ENCODE results near the gene ARL2.
"Not testable (repeated sequence)": the region's sequence is repeated elsewhere in the genome, so short reads cannot be mapped to it uniquely, and the experiment has no call there.

Gene ARL2

GRCh38 chr11:65019824-65020223, 5.9 kb downstream of the ARL2 start:
- H3K27ac Mint-ChIP-seq, result no peak overlapping the region
- peaks cover 20% of the 10 kb centered on the region for H3K4me1 Mint-ChIP-seq
- no peak for DNase-seq
- CTCF ChIA-PET, result no interaction called here
- H3K27me3 Mint-ChIP-seq, result no peaks in the 10 kb centered on the region
- H3K9me3 Mint-ChIP-seq, result no peaks in the 10 kb centered on the region
- peaks cover 25% of the 10 kb centered on the region for H3K36me3 Mint-ChIP-seq
- no peak overlapping the region for H3K4me3 Mint-ChIP-seq

- Mint-ChIP-seq H3K36me3 (peaks cover 23% of the 10 kb centered on the region), H3K27me3 (no peaks in the 10 kb centered on the region), H3K9me3 (no peaks in the 10 kb centered on the region), H3K4me1 (peaks cover 9% of the 10 kb centered on the region), H3K27ac (no peak overlapping the region), H3K4me3 (no peak overlapping the region)
- CTCF ChIA-PET, result no interaction called here
- DNase-seq, result no peak
Observed at GRCh38 chr11:65021003-65021402, 7.0 kb downstream of the ARL2 start.

DNA sequence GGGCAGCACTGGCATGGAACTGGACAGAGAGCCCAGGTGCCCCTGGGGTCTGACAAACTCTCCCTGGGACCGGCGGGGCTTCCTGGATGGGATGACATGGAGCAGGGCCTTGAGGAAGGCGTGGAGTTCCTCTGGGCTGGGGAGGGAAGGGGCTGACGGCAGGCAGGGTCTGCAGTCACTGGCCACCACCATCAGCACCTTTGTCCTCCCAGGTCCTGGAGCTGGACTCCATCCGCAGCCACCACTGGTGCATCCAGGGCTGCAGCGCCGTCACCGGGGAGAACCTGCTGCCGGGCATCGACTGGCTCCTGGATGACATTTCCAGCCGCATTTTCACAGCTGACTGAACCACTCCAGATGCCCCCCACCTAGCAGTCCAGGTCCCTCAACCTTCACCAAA, 7.5 kb downstream of the ARL2 start:
- no peaks in the 10 kb centered on the region for H3K9me3 Mint-ChIP-seq
- H3K4me1 Mint-ChIP-seq, result peaks cover 5% of the 10 kb centered on the region
- no peaks in the 10 kb centered on the region for H3K27me3 Mint-ChIP-seq
- CTCF ChIA-PET, result no interaction called here
- no peak for DNase-seq
- no peak overlapping the region for H3K27ac Mint-ChIP-seq
- H3K4me3 Mint-ChIP-seq, result no peak overlapping the region
- peaks cover 19% of the 10 kb centered on the region for H3K36me3 Mint-ChIP-seq

DNA sequence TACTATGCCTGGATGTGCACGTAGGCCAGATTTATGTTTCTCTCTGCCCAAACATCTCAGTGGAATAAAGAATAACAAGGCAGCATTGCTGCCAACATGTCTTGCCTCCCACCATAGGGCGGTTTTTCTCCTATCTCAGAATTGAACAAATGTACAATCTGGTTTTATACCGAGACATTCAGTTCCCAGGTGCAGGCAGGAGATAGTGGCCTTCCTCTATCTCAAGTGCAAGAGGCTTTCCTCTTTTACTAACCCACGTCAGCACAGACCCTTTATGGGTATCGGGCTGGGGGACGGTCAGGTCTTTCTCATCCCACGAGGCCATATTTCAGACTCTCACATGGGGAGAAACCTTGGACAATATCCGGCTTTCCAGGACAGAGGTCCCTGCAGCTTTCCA, 9.5 kb downstream of the ARL2 start:
- H3K27me3 Mint-ChIP-seq, H3K9me3 Mint-ChIP-seq, H3K4me3 Mint-ChIP-seq, H3K27ac Mint-ChIP-seq, CTCF ChIA-PET, H3K36me3 Mint-ChIP-seq, DNase-seq: not testable (repeated sequence)
- H3K4me1 Mint-ChIP-seq, result peaks cover 16% of the 10 kb centered on the region

GRCh38 chr11:65026810-65027209, 12.8 kb downstream of the ARL2 start:
- CTCF ChIA-PET, result interaction anchor here (0.6 to 2.1 kb wide), 2 partner anchors 12 to 71 kb away, joined by 3 to 16 read pairs; partner anchors contain the start of gene ARL2
- Mint-ChIP-seq H3K4me3 (peak overlapping the region; percentile 62), H3K36me3 (peaks cover 6% of the 10 kb centered on the region), H3K27ac (peak overlapping the region; percentile 93), H3K27me3 (no peaks in the 10 kb centered on the region), H3K4me1 (peaks cover 22% of the 10 kb centered on the region), H3K9me3 (no peaks in the 10 kb centered on the region)
- DNase-seq, result no peak

- Mint-ChIP-seq H3K4me3 (peak within 1 kb of the TSS; percentile 62), H3K36me3 (peaks cover 2% of the 10 kb centered on the region), H3K27me3 (no peaks in the 10 kb centered on the region), H3K27ac (peak within 1 kb of the TSS; percentile 93), H3K4me1 (peaks cover 22% of the 10 kb centered on the region), H3K9me3 (no peaks in the 10 kb centered on the region)
- peak; percentile 95 for DNase-seq
- CTCF ChIA-PET, result interaction anchor here (0.8 to 2.1 kb wide), 5 partner anchors 10 to 180 kb away, joined by 3 to 16 read pairs (median 3); partner anchors contain the start of genes ARL2 and SAC3D1
Observed at GRCh38 chr11:65027213-65028067, 13.5 kb downstream of the ARL2 start, which contains the start of gene SNX15. SNX15 (plus strand) TSS chr11:65027439; CDS start chr11:65027538, 99 bp downstream.

DNA sequence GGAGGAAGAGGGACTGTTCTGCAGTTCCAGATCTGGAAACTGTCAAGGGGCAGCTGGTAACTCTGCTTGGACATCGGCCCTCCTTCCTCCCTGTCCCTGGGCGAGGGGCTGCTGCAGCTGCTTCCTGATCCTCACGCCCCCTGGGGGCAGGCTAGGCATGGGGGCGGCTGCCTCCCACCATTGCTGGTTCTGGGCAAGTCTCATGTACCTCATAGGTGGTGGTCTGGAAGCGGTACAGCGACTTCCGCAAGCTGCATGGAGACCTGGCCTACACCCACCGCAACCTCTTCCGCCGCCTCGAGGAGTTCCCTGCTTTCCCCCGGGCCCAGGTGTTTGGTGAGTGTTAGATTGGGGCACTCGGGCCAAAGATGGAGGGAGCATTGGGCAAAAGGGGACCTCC, 18.3 kb downstream of the ARL2 start:
- Mint-ChIP-seq H3K27ac (no peak overlapping the region), H3K4me3 (no peak overlapping the region), H3K9me3 (no peaks in the 10 kb centered on the region), H3K4me1 (peaks cover 17% of the 10 kb centered on the region), H3K27me3 (no peaks in the 10 kb centered on the region), H3K36me3 (peaks cover 5% of the 10 kb centered on the region)
- no peak for DNase-seq
- CTCF ChIA-PET, result interaction anchor here (0.9 kb wide), 1 partner anchor 18 kb away, joined by 3 read pairs; the partner anchor contains the start of gene ARL2

GRCh38 chr11:65034423-65034822, 20.5 kb downstream of the ARL2 start:
- Mint-ChIP-seq H3K27me3 (no peaks in the 10 kb centered on the region), H3K4me1 (peaks cover 3% of the 10 kb centered on the region), H3K27ac (no peak overlapping the region), H3K36me3 (peaks cover 16% of the 10 kb centered on the region), H3K4me3 (no peak overlapping the region), H3K9me3 (no peaks in the 10 kb centered on the region)
- no peak for DNase-seq
- CTCF ChIA-PET, result no interaction called here

- no peaks in the 10 kb centered on the region for H3K27me3 Mint-ChIP-seq
- no peak overlapping the region for H3K4me3 Mint-ChIP-seq
- no peak overlapping the region for H3K27ac Mint-ChIP-seq
- DNase-seq, result no peak
- H3K36me3 Mint-ChIP-seq, result peaks cover 16% of the 10 kb centered on the region
- H3K9me3 Mint-ChIP-seq, result no peaks in the 10 kb centered on the region
- H3K4me1 Mint-ChIP-seq, result peaks cover 13% of the 10 kb centered on the region
- CTCF ChIA-PET, result interaction anchor here (0.9 kb wide), 1 partner anchor 18 kb away, joined by 3 read pairs; no protein-coding TSS in a partner anchor
Observed at GRCh38 chr11:65035579-65035978, 21.6 kb downstream of the ARL2 start.

DNA sequence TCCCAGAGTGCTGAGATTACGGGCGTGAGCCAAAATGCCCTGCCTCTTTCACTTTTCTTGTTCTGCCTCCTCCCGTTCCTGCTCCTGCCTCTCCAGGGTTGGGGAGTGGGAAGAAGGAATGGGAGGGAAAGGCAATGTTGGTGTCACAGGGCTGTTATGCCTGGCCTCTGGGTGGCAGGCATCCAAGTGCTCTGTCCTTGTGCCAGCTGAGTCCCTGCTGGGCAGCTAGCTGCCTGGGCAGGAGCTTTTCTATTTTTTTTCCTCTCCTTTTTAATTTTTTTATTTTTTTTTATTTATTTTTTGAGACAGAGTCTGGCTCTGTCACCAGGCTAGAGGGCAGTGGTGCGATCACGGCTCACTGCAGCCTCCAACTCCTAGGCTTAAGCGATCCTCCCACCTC, 23.0 kb downstream of the ARL2 start:
- no peak overlapping the region for H3K4me3 Mint-ChIP-seq
- CTCF ChIA-PET, result interaction anchor here (1.4 kb wide), 1 partner anchor 9 kb away, joined by 3 read pairs; no protein-coding TSS in a partner anchor

GRCh38 chr11:65040520-65040846, 26.5 kb downstream of the ARL2 start:
- Mint-ChIP-seq H3K9me3 (no peaks in the 10 kb centered on the region), H3K36me3 (peaks cover 26% of the 10 kb centered on the region), H3K27ac (peak overlapping the region; percentile 96), H3K27me3 (no peaks in the 10 kb centered on the region), H3K4me1 (peaks cover 46% of the 10 kb centered on the region), H3K4me3 (peak overlapping the region; percentile 90)
- CTCF ChIA-PET, result interaction anchor here (0.7 to 1.9 kb wide), 9 partner anchors 12 to 128 kb away, joined by 3 to 6 read pairs (median 3); partner anchors contain the start of genes ARL2, TM7SF2 and ZNHIT2
- no peak for DNase-seq

More for the DNA sequence above, 23.0 kb downstream of the ARL2 start:
- Mint-ChIP-seq H3K27me3 (no peaks in the 10 kb centered on the region), H3K4me1 (peaks cover 21% of the 10 kb centered on the region), H3K36me3 (peaks cover 16% of the 10 kb centered on the region), H3K9me3 (no peaks in the 10 kb centered on the region), H3K27ac (no peak overlapping the region)
- DNase-seq, result no peak

- CTCF ChIA-PET, result interaction anchor here (0.7 to 1.9 kb wide), 11 partner anchors 12 to 128 kb away, joined by 3 to 6 read pairs (median 3); partner anchors contain the start of genes ARL2, TM7SF2 and ZNHIT2
- peaks cover 48% of the 10 kb centered on the region for H3K4me1 Mint-ChIP-seq
Observed at GRCh38 chr11:65040847-65041622, 27.1 kb downstream of the ARL2 start, which contains the start of gene SAC3D1. SAC3D1 (plus strand) TSS chr11:65041210; CDS start chr11:65041293, 83 bp downstream.

GRCh38 chr11:65042891-65043290, 28.9 kb downstream of the ARL2 start:
- Mint-ChIP-seq H3K4me1 (peaks cover 66% of the 10 kb centered on the region), H3K9me3 (no peaks in the 10 kb centered on the region), H3K27ac (peak overlapping the region; percentile 37), H3K4me3 (peak overlapping the region; percentile 91), H3K27me3 (no peaks in the 10 kb centered on the region), H3K36me3 (peaks cover 26% of the 10 kb centered on the region)
- CTCF ChIA-PET, result no interaction called here
- DNase-seq, result no peak

More at GRCh38 chr11:65040847-65041622, 27.1 kb downstream of the ARL2 start, which contains the start of gene SAC3D1:
- Mint-ChIP-seq H3K27ac (peak within 1 kb of the TSS; percentile 96), H3K9me3 (no peaks in the 10 kb centered on the region), H3K4me3 (peak within 1 kb of the TSS; percentile 91), H3K36me3 (peaks cover 26% of the 10 kb centered on the region), H3K27me3 (no peaks in the 10 kb centered on the region)
- peak; percentile 96 for DNase-seq

- no peaks in the 10 kb centered on the region for H3K27me3 Mint-ChIP-seq
- H3K27ac Mint-ChIP-seq, result no peak overlapping the region
- CTCF ChIA-PET, result no interaction called here
- peaks cover 69% of the 10 kb centered on the region for H3K4me1 Mint-ChIP-seq
- peaks cover 18% of the 10 kb centered on the region for H3K36me3 Mint-ChIP-seq
- H3K9me3 Mint-ChIP-seq, result no peaks in the 10 kb centered on the region
- H3K4me3 Mint-ChIP-seq, result no peak overlapping the region
- no peak for DNase-seq
Observed at GRCh38 chr11:65043881-65044501, 30.0 kb downstream of the ARL2 start.

All from activated naive CD4-positive, alpha-beta T cell treated with anti-CD3 and anti-CD28 coated beads, Interleukin-2, amount 10 ng/mL, durations not matched to agents 7 days and 5 days (primary cell).